Astrocyte of the spinal cord (primary cell): ENCODE data around the gene PPME1.

Experiments
- DNase-seq: peaks from one replicate; pipeline ENCODE4 v3.0.0; 2011; ENCODE audit warnings: low read depth, low spot score
- H3K4me3 ChIP-seq: 2 replicates; pipeline ENCODE4 v1.5.1; 2011; ENCODE audit warnings: low read depth, mild to moderate bottlenecking, low read length, moderate library complexity
- in situ Hi-C: cut with HindIII; loops from 2 replicates; pipeline ENCODE4 v1.10.0; 2017; ENCODE audit warnings: low sequenced_read_pairs
- TF ChIP-seq, protein P1 (sequence below): IDR thresholded peaks from 2 replicates; pipeline ENCODE4 v1.5.1; 2012; ENCODE audit warnings: low read depth, mild to moderate bottlenecking, low read length, inconsistent platforms

PPME1 gene

DNA sequence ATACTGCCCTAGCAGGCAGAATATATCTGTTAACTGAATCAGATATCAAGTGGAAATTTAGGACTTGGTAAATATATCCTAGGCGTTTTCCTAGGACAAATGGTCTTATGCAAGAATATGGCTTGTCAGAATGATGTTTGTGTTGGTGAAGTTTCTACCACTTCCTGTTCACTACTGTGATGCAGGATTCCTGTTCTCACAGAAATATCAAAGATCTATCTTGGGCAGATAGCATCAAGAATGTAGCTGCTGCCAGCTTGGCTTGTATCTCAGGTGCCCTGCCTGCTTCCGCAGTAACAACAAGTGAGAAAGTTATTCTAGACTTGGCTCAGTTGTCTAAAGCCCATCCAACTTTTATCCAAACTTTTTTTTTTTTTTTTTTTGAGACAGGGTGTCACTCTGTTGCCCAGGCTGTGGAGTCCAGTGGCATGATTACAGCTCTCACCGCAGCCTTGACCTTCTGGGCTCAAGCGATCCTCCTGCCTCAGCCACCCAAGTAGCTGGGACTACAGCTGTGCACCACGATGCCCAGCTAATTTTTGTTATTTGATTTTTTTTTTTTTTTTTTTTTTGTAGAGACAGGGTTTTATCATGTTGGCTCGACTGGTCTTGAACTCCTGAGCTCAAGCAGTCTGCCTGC lies 61.3 kb downstream of the PPME1 start:
- in situ Hi-C loops = no loop called here
- TF ChIP-seq, protein P1, sequence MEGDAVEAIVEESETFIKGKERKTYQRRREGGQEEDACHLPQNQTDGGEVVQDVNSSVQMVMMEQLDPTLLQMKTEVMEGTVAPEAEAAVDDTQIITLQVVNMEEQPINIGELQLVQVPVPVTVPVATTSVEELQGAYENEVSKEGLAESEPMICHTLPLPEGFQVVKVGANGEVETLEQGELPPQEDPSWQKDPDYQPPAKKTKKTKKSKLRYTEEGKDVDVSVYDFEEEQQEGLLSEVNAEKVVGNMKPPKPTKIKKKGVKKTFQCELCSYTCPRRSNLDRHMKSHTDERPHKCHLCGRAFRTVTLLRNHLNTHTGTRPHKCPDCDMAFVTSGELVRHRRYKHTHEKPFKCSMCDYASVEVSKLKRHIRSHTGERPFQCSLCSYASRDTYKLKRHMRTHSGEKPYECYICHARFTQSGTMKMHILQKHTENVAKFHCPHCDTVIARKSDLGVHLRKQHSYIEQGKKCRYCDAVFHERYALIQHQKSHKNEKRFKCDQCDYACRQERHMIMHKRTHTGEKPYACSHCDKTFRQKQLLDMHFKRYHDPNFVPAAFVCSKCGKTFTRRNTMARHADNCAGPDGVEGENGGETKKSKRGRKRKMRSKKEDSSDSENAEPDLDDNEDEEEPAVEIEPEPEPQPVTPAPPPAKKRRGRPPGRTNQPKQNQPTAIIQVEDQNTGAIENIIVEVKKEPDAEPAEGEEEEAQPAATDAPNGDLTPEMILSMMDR = no peak
- DNase-seq = no peak
- no peak overlapping the region for H3K4me3 ChIP-seq

DNA sequence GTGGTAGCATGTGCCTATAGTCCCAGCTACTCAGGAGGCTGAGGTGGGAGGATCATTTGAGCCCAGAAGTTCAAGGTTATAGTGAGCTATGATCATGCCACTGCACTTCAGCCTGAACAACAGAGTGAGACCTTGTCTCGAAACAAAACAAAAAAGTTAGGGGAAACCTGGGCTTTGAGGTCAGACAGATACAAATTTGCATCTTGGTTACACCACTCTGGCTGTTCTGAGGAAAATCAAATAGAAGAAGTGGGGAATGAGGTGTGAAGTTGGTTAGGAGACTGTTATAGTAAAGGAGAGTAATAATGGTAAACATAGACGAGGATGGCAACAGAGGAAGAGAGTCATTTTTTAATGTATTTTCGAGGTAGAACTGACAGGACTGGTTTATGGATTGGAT lies 62.6 kb downstream of the PPME1 start:
- no peak overlapping the region for H3K4me3 ChIP-seq
- in situ Hi-C loops = no loop called here
- TF ChIP-seq, protein P1 = no peak
- no peak for DNase-seq

DNA sequence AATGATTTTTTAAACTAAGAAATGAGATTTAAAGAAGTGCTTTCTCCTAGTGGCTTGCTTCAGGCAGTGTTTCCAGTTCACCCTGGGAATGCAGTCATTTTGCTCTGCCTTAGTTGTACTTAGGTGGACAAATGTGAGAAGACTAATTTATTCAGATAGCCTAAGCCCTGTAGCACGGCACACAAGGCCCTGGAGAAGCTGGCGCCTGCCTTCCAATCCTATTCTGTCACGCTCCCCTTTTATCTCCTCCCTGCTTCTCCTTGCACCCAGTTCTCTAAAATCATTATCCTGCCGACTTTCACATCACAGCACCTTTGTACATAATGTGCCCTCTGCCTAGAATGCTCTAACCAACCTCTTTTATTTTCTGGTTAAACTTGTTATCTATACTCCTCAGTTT lies 64.0 kb downstream of the PPME1 start:
- TF ChIP-seq, protein P1 = no peak
- DNase-seq = no peak
- in situ Hi-C loops = no loop called here
- no peak overlapping the region for H3K4me3 ChIP-seq

DNA sequence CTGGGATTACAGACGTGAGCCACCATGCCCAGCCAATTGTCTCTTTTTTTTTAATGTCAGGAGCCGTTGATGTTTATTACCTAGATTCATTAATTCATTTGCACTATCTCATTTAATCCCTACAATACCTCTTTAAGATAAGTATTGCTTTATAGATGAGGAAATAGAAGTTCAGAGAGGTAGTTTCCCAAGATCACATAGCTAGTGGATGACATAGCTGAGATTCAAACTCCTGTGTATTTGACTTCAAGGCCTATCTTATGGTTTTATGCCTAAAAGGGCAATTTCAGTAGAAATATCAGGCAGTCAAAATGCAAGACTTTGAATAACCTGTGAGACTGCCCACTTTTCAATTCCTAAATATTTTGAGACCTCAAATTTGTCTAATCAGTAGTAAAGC lies 66.5 kb downstream of the PPME1 start:
- H3K4me3 ChIP-seq = no peak overlapping the region
- TF ChIP-seq, protein P1 = no peak
- DNase-seq = no peak
- in situ Hi-C loops = no loop called here

DNA sequence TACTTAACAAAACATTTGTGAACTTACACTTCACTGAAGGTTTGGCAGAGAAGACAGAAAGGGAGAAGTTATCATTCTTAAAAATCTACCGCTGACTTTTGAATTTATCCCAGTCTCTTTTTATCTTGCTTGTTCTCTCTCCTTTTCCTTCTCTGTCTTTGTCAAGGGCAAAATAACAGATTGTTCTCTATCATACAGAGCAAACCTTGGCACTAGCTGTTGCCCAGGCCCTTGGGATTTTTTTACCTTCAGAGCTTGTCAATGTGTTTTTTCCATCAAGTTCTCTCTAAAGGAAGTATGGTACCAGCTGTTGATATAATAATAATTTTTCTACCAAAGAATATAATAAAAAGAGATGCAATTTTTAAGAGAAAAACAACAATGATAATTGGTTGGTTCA lies 67.2 kb downstream of the PPME1 start:
- in situ Hi-C loops = no loop called here
- TF ChIP-seq, protein P1 = no peak
- no peak for DNase-seq
- no peak overlapping the region for H3K4me3 ChIP-seq

DNA sequence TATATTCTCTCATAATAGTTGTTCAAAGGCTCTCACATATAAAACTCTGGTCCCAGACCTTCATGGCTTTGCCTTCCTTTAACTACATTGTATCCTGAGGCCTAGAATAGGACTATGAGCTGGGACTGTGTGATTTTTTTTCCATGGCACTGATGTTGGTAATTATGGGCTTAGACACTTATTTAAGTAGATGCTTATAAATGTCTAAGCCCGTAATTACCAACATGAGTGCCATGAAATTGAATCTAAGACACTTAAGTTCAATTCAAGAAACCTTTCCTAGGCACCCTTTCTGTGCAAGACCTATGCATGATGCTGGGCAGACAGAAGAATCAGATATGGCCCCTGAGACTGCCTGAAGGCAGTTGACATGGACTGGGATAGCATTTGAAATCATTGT lies 77.4 kb downstream of the PPME1 start:
- no peak for DNase-seq
- TF ChIP-seq, protein P1 = no peak
- H3K4me3 ChIP-seq = no peak overlapping the region
- in situ Hi-C loops = no loop called here

DNA sequence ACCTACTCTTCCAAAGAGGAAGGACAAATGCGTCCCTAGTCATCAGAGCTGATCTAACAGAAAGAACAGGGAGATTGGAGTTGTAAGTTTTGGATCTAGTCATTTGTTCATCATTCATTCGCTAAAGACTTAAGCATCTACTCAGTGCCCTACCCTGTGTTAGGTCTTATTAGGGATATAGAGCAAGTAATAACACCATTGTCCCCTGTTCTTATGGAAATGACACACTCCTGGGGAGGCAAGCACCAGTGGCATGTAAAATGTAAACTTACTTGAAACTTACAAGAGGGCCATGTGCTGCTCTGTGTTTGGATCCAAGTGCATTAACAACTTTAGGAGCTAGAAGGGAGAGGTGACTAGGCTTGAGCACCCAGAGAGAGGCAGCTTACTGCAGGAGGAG lies 78.4 kb downstream of the PPME1 start:
- in situ Hi-C loops = no loop called here
- no peak overlapping the region for H3K4me3 ChIP-seq
- DNase-seq = no peak
- TF ChIP-seq, protein P1 = no peak
